ENCODE data around the gene CEP164. TPM values are rescaled to one million over a fixed set of nuclear protein-coding genes. Genes with fewer than 3 reads are reported as not detected.
"Not testable (repeated sequence)": the region's sequence is repeated elsewhere in the genome, so short reads cannot be mapped to it uniquely, and the experiment has no call there.

The CEP164 gene
- total RNA-seq, 1 experiment from 2014 or later, result 16.6 TPM

DNA sequence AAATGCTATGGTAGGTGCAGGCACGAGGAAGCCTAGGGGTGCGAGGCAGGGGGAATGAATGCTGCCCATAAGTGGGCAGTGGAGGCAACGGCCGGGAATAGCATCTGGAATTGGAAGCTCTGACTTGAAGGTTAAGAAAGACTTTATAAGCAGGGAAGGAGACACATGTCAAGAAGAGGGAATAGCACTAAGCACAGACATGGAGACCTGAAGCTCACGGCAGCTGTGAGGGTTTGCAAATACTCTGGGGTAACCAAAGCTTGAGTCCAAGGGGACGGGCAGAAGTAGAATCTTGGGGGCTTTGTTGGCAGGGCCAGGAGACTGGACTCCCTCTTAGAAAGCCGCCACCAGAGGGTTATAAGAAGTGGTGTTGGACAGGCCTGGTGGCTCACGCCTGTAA, 112.6 kb downstream of the CEP164 start:
- no peak for DNase-seq (ENCODE audit: low spot score)

DNA sequence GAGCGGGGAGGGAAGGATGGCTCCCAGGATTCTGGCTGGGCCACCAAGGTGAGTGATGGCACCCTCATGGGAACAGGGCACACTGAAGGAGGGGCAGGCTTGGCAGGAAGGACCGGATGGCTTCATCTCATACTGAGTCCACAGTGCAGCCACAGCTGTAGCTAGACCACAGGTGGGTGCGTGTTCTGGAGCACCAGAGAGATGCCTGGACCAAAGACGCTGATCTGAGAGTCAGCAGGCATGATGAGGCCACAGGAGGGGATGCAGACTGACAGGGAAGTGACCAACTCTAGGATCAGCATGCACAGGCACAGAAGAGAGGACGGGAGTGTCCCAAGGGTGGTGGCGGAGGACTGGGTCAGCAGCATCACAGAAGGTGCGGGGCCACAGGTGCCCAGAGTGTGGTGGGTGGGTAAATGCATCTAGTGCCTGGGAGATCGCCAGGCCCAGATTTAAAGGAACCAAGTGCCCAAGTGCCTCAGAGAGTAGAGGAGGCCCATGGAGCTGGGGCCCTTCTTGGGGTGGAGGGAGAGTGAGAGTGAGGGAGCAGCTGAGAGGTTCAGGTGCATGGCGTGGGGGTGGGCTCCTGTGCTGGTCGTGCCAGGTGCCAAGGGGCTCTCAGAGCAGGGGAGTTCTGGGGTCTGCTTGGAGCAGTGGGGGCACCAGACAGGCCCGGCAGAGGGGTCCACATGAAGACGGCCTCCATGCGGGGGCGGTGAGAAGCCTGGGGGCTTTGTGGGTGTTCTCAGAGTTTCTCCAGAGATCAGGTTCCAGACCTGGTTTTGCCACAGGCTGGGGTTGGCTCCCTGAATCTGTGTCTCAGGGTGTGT, 113.7 kb downstream of the CEP164 start:
- no peak for DNase-seq (ENCODE audit: low spot score)

DNA sequence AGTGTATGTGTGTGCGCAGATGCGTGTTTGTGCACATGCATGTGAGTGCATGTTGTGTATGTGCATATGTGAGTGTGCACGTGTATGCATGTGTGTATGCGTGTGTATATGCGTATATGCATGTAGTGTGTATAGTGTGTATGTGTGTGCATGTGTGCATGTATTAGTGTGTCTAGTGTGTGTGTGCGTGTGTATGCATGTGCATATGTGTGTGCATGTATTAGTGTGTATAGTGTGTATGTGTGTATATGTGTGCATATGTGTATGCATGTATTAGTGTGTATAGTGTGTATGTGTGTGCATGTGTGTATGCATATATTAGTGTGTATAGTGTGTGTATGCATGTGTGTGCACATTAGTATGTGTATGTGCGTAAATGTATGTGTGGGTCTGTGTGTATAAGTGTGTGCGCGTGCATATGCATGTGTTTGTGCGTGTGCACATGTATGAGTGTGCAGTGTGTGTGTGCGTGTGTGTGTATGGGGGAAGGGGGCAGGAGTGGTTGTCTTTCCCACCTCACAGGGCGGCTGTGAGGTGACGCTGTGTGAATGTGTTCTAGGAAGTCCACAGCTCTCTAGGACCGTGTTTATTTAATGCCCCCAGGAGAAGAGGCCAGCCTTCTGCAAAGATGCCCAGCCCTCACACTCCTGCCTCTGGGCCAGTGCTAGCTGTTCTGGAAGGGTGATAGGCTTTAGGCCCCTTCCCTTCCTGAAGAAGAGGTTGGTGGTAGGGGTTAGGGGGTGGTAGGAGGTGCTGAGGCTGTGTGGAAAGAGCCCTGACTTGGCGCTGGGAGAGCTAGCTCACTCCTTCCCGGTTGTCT, 114.6 kb downstream of the CEP164 start:
- no peak for DNase-seq (ENCODE audit: low spot score)

DNA sequence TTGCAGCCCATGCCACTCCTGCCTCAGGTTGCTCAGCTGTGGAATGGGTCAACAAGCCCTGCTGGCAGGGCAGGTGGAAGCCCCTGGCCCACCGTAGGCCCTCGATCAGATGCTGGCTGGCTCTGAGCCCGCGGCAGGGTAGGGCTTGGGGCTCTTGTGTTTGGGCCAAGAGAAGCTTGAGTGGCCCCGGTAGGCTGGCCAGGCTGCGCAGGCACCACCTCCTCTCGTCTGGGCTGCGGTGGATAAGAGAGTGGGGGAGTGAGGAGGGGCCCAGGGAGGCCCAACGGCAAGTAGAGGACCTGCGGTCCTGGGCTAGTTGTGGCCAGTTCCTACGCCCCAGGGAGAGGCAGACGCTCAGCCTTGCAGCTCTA, 115.2 kb downstream of the CEP164 start:
- DNase-seq (ENCODE audit: low spot score), result no peak

DNA sequence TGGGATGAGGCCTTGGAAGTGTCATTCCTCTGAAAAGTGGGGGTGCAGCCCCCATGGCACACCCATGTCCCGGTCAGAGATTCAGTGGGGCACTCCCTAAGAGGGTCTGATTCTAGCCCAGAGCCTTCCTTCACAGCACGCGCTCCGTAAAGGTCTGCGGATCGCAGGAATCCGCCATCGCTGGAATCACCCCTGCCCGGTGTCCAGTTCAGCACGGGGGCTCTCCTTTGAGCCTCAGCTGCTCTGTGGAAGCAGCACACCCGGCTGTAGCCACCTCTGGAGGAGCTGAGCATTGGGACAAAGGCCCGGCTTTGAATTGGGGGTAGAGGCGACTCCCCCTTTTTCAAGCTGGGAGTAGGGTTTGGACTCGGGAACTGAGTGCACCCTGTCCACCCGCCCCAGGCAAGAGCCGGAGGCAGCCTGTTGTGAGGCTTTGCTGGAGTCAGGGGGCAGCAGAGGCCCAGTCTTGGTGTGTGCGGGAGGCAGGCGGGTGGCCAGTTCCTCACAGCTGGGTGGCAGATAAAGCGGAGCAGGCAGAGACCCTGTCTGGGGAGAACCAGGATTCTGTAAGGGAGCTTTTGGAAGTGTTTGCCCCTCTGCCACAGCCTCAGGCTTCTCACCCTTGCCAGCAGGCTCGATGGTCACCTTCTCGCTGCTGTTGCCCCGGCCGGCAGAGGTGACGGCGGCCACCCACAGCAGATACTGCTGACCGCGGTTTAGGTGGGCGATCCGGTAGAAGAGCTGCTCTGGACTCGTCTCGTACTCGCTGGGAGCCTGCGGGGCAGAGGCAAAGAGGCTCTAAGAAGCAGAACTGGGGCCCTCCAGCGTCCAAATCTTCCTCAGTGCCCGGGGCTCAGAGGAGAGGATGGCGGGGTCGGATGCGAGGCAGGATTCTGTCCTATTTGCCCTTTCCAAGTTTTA, 115.9 kb downstream of the CEP164 start:
- DNase-seq (ENCODE audit: low spot score), result no peak

DNA sequence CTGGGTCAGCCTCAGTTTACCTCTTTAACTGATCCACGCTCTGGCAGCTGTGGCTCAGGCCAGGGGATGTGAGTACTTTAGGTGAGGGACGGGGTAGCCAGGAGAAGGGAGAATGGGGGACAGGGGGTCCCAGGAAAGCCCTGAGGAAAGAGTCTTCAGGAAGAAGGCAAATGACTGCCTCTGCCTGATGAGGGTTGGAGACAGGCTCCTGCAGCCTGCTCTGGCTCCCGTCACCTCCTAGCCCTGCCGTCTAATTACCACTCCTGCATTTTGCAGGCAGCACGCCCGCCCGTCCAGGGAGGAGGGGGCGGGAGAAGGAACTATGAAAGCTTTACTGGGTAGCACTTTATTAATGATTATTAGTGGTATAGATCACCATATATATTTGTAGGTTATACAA, 116.6 kb downstream of the CEP164 start:
- no peak for DNase-seq (ENCODE audit: low spot score)

DNA sequence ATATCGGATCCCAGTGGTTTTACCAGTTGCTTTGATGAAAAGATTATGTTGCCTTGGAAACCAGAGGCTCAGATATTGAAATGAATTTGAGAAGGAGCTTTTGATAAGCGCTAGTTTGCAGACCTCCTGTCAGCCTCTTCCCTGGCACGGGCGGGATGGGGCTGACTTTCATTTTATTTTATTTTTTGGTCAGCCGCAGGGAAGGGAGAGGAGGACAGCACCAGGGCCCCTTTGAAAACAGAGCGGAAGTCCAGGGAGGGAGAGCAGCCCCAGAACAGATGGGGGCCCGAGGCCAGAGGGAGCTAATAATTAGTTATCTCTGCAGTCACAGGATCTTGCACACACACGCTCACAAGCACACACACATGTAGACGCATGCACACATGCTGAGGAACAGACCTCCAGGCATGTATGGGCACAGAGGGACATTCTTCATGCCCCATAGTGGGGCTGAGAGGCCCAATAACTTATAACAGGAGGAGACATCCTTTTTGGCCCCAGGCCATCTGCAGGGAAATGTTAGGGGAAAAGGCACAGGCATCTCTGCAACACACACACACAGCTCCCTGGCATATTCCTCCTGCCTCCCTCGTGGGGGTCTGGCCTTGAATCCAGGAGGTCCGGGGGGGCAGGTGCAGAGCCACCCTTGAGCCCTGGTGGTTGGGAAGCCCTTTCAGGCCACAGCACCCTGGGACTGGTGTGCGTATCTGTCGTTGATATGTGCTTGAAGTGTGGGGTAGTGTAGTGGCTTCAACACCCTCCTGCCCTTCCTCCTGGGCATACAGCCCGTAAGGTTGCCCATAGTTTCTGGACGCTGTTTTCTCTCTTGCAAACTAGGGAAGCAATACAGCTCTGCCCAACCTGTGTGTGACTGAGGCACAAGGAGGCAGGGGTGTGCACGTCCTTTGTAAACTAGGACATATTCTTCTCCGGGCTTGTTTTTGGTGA, 117.3 kb downstream of the CEP164 start:
- DNase-seq (ENCODE audit: low spot score), result no peak

DNA sequence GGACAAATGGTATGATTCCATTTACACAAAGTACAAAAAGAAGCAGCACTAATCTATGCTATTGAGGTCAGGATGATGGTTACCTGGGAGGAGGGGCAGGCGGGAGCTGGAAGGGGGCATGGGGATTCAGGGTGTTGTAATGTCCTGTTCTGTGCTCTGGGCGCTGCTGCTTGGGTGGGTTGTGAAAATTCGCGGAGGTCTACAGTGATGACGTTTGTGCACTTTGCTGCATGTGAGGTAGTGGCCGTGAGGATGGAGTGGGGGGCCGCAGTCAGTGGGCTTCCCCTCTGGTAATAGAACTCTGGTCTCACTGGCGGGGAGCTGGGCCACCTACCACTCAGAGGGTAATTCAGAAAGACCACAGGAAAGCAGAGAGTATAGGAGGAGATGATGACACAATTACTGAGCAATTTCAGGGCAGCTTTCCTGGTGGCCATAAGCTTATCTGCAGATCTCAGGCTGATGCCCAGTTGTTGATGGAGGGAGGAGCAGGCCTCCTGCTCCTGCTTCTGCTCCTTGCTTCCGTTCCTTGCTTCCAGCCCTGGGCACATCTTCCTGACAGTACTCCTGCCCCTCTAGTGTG, 121.5 kb downstream of the CEP164 start:
- DNase-seq (ENCODE audit: low spot score), result peak; percentile 35

DNA sequence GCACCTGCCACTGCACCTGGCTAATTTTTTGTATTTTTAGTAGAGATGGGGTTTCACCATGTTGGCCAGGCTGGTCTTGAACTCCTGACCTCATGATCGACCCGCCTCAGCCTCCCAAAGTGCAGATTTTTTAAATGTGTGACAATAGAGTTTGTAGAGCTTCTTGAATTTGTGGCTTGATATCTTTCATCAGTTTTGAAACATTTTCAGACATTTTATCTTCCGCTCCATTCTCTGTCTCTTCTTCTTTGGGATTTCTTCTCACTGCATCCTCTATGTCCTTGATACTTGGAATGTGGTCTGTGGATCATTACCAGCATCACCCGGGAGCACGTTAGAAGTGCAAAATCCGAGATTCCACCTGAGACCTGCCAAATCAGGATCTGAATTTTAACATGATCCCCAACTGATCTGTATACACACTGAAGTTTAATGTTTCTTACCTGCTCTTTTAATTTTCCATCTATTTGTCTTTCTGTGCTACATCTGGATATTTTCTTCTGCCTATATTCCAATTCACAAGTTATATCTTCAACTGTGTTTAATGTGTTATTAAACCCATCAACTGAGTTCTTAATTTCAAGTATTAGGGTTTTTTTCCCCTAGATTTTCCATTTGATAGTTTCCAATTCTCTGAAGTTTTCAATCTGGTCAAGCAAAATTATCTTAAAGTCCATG, 126.4 kb downstream of the CEP164 start:
- DNase-seq (ENCODE audit: low spot score), result no peak

DNA sequence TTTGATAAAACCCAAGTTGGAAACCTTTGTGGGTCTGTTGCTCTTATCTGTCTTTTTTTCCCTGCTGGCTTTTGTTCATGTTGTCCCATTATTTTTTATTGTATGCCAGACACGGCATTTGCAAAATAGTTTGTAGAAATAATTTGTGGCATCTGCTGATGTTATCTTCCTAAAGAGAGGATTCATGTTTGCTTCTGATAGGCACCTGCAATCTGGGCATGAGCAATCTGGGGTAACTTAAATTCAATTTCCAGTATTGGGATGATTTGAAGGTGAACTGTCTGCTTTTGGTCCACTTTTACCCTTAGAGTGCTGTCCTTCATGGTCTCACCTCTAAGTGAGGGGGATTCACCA, 126.9 kb downstream of the CEP164 start:
- no peak for DNase-seq (ENCODE audit: low spot score)

DNA sequence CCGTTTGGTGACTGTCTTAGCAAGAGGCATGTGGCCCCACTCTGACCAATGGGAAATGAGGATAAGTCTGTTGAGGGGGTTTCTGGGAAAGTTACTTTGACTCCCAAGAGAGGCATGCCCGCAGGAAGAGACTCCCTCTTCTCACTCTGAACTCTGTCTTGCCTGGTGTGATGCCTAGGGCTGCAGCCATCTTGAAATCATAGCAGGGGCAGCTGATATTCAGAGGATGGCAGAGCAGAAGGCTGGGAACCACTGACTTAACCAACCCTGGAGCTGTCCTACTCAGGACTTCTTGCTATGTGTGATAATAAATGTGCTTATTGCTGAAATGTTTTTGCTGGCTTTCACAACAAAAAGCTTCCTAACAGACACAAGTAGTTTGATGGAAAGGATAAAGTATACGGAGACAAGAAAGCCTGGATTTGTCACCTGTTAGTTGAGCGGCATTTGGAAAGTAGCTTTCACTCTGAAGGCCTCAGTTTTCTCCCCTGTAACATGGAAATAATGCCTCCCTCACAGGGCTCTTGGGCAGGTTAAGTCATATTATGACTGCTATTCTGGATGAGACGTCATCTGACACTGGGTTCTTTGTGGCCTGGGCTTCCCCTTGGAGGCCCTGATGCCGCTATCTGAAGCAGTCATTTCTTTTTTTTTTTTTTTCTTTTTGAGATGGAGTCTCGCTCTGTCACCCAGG, 128.5 kb downstream of the CEP164 start:
- DNase-seq (ENCODE audit: low spot score), result no peak

DNA sequence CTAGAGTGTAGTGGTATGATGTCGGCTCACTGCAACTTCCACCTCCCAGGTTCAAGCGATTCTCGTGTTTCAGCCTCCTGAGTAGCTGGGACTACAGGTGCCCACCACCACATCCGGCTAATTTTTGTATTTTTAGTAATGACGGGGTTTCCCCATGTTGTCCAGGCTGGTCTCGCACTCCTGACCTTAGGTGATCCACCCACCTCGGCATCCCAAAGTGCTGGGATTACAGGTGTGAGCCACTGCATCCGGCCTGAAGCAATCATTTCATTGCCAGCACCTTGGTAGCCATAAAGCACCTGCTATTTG, 129.0 kb downstream of the CEP164 start:
- DNase-seq (ENCODE audit: low spot score), result not testable (repeated sequence)

DNA sequence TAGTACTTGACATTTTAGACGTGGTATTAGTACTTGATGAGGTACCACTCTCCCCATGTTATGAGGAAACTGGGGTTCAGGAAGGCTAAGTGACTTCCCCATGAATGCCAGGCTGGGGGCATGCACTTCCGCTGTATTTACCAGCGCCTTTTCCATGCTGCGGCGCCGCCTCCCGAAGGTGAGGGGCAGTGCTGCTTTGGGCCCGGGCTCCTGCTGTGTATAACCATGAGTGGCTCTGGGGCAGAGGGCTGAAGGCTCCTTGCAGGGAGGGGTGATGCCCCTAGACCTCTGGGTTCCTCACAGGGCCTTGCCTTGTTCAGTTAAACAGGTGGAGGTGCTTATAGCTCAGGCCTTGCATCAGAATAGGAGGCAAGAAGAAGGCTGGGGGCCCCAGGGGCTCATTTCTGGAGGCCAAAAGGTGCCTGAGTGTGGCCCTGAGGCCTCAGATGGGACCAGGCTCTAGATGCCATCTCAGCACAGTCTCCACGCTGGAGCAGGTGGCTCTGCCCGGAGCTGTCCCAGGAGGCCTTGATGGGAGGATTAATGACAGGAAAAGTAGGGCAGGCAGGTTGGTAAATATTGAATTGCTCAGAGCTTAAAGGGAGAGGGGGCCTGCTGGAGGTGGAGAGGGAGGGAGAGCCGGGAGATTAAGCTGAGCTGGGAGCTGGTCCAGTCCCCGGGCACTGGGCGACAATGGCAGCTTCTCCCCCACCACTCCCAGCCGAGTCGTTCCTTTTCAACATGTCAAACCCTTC, 129.6 kb downstream of the CEP164 start:
- DNase-seq (ENCODE audit: low spot score), result no peak

DNA sequence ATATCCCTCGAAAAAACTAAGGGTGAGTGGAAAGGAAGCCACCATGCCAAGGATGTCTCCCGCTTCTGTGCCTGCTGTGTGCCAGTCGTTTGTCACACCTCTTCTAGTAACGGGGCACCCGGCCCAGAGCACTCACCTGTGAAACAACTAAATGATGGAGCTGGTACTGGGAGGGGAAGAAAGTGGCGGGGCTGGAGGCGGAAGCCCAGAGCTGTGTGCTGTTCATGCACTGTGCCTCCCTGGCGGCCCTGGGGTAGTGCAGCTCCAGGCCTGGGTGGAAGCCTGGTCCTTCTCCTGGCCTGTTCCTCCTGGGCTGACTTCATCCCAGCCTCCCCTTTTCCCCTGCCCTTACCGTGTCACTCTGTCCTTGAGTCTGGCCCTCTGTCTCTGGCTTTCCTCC, 130.2 kb downstream of the CEP164 start:
- DNase-seq (ENCODE audit: low spot score), result no peak

DNA sequence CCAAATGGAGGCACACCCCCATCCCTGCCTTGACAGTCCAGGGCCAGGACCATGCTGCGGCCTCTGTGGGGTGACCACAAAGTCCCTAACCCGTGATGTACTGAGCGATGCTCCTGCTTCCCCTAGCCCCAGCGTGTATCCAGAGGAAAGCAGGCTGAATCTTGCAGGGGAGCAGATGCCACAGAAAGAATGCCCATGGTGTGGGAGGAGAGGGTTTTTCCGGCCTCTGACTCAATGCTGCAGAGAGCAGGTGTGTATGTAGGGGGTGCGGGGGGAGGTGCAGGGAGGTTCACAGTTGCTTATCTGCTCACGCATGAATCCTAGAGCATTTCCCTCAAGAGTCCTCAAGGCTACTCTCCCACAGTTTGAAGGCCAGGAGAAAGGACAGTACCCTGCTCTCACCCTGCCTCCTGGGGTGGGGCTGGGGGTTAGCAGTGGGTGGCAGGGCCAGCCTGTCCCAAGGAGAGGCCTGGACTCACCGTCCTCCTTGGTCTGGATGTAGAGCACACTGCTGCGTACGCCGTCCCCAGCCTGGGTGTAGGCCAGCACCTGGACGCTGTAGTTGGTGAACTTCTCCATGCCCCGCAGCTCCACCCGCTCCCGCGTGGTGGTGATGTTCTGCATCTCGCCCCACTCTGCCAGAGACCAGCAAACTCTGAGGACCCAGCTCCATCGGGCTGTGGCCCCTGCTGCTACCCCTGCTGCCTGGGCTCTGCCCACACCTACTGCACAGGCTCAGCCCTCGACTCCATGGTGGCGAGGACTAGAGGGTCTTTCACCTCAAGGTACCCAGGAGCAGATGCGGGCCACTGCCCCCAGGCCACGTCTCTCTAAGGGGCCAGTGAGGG, 130.8 kb downstream of the CEP164 start:
- peak; percentile 23 for DNase-seq (ENCODE audit: low spot score)

DNA sequence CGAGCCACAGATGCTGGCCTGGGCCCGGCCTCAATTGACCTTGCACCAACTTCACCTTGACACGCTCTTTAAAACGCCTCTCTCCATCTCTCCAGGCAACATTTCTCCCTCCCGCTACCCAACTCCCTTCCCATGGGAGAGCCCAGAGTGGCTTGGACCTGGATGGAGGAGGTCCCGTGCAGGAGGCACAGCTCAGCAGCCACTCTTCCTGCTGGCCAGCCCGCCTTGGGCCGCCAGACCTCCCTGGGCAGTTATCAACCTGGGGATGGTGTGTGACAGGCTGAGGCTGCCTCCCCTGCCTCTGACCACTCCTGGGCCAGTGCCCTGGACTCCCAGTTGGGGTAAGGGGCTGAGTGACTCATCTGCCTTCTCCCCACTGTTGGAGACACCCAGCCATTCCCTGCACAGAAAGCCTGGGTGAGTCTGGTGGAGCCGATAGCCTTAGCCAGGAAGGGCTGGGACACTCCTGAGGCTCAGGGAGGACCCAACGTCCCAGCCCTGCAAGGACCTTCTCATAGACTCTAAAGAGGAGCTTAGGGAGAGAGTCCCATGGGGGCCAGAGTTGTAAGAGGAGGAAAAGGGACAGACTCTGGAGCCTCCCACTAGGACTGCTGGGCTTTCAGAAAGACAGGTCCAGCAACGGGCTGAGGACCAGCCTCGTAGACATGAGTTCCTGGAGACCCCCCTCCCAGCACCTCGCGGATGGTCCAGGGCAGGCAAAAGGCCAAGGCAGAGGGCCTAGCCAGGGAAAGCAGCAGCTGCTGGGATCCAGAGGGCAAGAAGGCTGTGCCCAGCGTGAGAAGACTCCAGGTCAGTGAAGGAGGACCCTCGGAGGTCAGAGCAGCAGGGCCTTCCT, 131.7 kb downstream of the CEP164 start:
- no peak for DNase-seq (ENCODE audit: low spot score)

DNA sequence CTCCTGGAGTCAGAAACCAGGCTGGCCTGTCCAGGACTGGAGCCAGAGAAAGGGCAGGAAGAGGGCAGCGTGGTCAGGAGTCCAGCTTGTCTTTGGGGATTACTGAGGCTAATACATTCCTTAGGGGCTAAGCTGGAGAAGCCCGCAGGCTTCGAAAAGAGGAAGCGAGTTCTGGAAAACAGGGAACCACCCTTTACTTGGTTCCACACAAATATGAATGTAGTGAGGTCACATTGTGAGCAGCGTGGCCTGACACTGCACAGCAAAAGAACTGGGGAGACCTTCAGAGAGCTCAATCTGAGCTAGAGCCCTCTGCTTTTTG, 132.3 kb downstream of the CEP164 start:
- DNase-seq (ENCODE audit: low spot score), result no peak
